ENCODE measurements around the gene APOM. TPM values are rescaled to one million over a fixed set of nuclear protein-coding genes. Genes with fewer than 3 reads are reported as not detected.

The APOM gene
- total and polyA plus RNA-seq, 4 donors: 89.8 to 587 (median 173) TPM

DNA sequence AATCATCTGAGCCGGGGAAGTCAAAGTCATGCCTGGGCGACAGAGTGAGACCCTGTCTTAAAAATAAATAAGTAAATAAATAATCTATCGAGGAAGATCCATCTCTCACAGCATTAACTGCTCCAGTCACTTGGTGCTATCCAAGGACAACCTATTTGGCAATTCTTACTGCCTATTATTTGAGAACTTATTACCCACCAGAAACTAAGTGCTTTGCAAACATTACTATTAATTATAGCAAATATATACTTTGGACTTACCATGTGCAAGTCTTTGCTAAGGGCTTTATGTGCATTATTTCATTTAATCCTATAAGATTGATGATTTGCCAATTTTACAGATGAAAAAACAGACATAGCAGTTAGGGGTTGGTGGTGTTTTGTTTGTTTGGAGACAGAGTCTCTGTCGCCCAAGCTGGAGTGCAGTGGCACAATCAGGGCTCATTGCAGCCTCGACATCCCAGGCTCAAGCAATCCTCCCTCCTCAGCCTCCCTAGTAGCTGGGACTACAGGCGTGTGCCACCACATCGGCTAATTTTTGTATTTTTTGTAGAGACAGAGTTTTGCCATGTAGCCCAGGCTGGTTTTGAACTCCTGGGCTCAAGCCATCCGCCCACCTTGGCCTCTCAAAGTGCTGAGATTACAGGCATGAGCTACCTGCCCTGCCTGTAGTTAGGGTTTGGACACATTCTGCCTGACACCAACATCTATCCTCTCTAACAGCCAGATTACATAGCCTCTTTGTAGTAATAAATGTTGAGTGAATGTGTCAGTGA lies 933 bp upstream of the APOM start:
- Histone ChIP-seq H3K27ac (ENCODE audit: low read depth in 1 of 2, low read length in 2 of 2) (peak overlapping the region; percentile 80 to 86), H3K4me1 (ENCODE audit: control insufficient read depth in 4 of 4, insufficient read depth in 4 of 4, low read length in 3 of 4) (peaks cover 13 to 79% (median 65%) of the 10 kb centered on the region in 4 donors), H3K27me3 (ENCODE audit: control insufficient read depth in 4 of 4, insufficient read depth in 4 of 4, low read length in 3 of 4) (no peaks in the 10 kb centered on the region), H3K36me3 (ENCODE audit: control insufficient read depth in 4 of 4, insufficient read depth in 3 of 4, low read depth in 1 of 4, low read length in 3 of 4) (peaks cover 0 to 6% (median 3%) of the 10 kb centered on the region in 4 donors), H3K9ac (ENCODE audit: low read depth in 1 of 2, low read length in 2 of 2) (peak overlapping the region in 1 of 2 donors; percentile 75), H3K4me3 (ENCODE audit: low read depth in 1 of 3, low read length in 3 of 3) (no peak overlapping the region), H3K9me3 (ENCODE audit: control insufficient read depth in 4 of 4, low read length in 3 of 4) (no peaks in the 10 kb centered on the region)
- no peak for DNase-seq (ENCODE audit: low spot score)
- 79% methylated on average over 8 of the region's 8 CpGs for WGBS
- TF ChIP-seq GABPA (IDR thresholded peaks at IDR 0.05 in 1 of 2, conservative IDR thresholded peaks at IDR 0.05 in 1 of 2) (no peak), YY1 (IDR thresholded peaks at IDR 0.05) (no peak), NR2F2 (IDR thresholded peaks at IDR 0.05) (no peak)
- TF ChIP-seq, protein P1, sequence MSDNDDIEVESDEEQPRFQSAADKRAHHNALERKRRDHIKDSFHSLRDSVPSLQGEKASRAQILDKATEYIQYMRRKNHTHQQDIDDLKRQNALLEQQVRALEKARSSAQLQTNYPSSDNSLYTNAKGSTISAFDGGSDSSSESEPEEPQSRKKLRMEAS (IDR thresholded peaks at IDR 0.05): no peak
- TF ChIP-seq, protein P2, sequence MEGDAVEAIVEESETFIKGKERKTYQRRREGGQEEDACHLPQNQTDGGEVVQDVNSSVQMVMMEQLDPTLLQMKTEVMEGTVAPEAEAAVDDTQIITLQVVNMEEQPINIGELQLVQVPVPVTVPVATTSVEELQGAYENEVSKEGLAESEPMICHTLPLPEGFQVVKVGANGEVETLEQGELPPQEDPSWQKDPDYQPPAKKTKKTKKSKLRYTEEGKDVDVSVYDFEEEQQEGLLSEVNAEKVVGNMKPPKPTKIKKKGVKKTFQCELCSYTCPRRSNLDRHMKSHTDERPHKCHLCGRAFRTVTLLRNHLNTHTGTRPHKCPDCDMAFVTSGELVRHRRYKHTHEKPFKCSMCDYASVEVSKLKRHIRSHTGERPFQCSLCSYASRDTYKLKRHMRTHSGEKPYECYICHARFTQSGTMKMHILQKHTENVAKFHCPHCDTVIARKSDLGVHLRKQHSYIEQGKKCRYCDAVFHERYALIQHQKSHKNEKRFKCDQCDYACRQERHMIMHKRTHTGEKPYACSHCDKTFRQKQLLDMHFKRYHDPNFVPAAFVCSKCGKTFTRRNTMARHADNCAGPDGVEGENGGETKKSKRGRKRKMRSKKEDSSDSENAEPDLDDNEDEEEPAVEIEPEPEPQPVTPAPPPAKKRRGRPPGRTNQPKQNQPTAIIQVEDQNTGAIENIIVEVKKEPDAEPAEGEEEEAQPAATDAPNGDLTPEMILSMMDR (IDR thresholded peaks at IDR 0.05; ENCODE audit: low read depth, low read length, missing input control): no peak
- TF ChIP-seq, protein P3, sequence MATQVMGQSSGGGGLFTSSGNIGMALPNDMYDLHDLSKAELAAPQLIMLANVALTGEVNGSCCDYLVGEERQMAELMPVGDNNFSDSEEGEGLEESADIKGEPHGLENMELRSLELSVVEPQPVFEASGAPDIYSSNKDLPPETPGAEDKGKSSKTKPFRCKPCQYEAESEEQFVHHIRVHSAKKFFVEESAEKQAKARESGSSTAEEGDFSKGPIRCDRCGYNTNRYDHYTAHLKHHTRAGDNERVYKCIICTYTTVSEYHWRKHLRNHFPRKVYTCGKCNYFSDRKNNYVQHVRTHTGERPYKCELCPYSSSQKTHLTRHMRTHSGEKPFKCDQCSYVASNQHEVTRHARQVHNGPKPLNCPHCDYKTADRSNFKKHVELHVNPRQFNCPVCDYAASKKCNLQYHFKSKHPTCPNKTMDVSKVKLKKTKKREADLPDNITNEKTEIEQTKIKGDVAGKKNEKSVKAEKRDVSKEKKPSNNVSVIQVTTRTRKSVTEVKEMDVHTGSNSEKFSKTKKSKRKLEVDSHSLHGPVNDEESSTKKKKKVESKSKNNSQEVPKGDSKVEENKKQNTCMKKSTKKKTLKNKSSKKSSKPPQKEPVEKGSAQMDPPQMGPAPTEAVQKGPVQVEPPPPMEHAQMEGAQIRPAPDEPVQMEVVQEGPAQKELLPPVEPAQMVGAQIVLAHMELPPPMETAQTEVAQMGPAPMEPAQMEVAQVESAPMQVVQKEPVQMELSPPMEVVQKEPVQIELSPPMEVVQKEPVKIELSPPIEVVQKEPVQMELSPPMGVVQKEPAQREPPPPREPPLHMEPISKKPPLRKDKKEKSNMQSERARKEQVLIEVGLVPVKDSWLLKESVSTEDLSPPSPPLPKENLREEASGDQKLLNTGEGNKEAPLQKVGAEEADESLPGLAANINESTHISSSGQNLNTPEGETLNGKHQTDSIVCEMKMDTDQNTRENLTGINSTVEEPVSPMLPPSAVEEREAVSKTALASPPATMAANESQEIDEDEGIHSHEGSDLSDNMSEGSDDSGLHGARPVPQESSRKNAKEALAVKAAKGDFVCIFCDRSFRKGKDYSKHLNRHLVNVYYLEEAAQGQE (IDR thresholded peaks at IDR 0.05): no peak

DNA sequence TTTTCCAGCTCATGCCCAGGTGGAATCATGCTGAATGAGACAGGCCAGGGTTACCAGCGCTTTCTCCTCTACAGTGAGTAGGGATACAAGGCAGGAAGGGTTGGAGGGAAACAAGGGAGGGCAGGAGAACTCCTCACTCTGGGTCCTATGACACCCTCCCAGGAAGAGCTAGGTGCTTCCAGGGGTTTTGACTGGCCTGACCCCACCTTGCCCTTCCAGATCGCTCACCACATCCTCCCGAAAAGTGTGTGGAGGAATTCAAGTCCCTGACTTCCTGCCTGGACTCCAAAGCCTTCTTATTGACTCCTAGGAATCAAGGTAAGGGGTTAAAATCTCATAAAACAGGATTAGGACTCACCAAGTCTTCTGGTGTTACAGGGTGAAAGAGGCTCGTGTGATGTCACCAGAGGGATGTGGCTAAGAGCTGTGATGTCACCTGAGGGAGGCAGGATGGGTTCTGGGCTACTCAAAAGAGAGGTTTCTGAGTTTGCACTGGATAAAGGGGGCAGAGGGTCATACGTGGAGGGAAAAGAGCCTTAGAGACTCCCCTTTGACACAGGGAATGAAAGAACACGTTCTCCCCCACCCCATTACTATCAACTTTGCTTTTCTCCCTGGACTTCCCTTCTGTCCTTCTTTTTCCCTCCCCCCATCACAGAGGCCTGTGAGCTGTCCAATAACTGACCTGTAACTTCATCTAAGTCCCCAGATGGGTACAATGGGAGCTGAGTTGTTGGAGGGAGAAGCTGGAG lies 1.9 kb downstream of the APOM start:
- H3K9ac ChIP-seq (ENCODE audit: low read depth in 1 of 2, low read length in 2 of 2): no peak overlapping the region
- H3K4me1 ChIP-seq (ENCODE audit: control insufficient read depth in 4 of 4, insufficient read depth in 4 of 4, low read length in 3 of 4): peaks cover 16 to 84% (median 64%) of the 10 kb centered on the region in 4 donors

More for the DNA sequence above, 1.9 kb downstream of the APOM start:
- Histone ChIP-seq H3K9me3 (ENCODE audit: control insufficient read depth in 4 of 4, low read length in 3 of 4) (no peaks in the 10 kb centered on the region), H3K36me3 (ENCODE audit: control insufficient read depth in 4 of 4, insufficient read depth in 3 of 4, low read depth in 1 of 4, low read length in 3 of 4) (peaks cover 0 to 7% (median 5%) of the 10 kb centered on the region in 4 donors), H3K27me3 (ENCODE audit: control insufficient read depth in 4 of 4, insufficient read depth in 4 of 4, low read length in 3 of 4) (no peaks in the 10 kb centered on the region), H3K27ac (ENCODE audit: low read depth in 1 of 2, low read length in 2 of 2) (peak overlapping the region in 1 of 2 donors; percentile 45), H3K4me3 (ENCODE audit: low read depth in 1 of 3, low read length in 3 of 3) (no peak overlapping the region)
- no peak for DNase-seq (ENCODE audit: low spot score)
- 74% methylated on average over 6 of the region's 6 CpGs for WGBS
- TF ChIP-seq GABPA (IDR thresholded peaks at IDR 0.05 in 1 of 2, conservative IDR thresholded peaks at IDR 0.05 in 1 of 2): no peak
- TF ChIP-seq, protein P4, sequence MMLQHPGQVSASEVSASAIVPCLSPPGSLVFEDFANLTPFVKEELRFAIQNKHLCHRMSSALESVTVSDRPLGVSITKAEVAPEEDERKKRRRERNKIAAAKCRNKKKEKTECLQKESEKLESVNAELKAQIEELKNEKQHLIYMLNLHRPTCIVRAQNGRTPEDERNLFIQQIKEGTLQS (IDR thresholded peaks at IDR 0.05): no peak
- no peak for TF ChIP-seq YY1 (IDR thresholded peaks at IDR 0.05)
- TF ChIP-seq TAF1 (conservative IDR thresholded peaks at IDR 0.05): no peak

Measured in liver (tissue), 9 donors.